Panc1 (cell line): ENCODE data around the gene DQX1.
"Not testable (repeated sequence)": the region's sequence is repeated elsewhere in the genome, so short reads cannot be mapped to it uniquely, and the experiment has no call there.

ENCODE experiments used
- CTCF ChIP-seq: fragments of 450-650 bp; IDR thresholded peaks from 2 replicates; pipeline ENCODE4 v1.5.1; 2017; ENCODE audit warnings: mild to moderate bottlenecking
- REST ChIP-seq, 2 experiments: IDR thresholded peaks; 2 replicates each; pipeline ENCODE4 v1.6.1; 2011 to 2012; ENCODE audit warnings: low read depth in 2 of 2, control low read depth in 1 of 2, low read length in 1 of 2, mild to moderate bottlenecking in 1 of 2, moderate library complexity in 1 of 2; ENCODE audit not compliant: insufficient read depth in 1 of 2

GRCh38 chr2:74470742-74471141 is 55.3 kb downstream of the DQX1 start:
- TF ChIP-seq CTCF; REST (IDR thresholded peaks at IDR 0.05; ENCODE audit: insufficient read depth in 1 of 2, low read depth in 2 of 2, low read length in 1 of 2): not testable (repeated sequence)
